Stimulated activated CD8-positive, alpha-beta memory T cell treated with anti-CD3 and anti-CD28 coated beads, Interleukin-7, amount 100 ng/mL, for 4 hours (primary cell): ENCODE measurements around the gene ATP8B4.

Experiments used
- DNase-seq, 2 donors: peaks; one replicate each; pipeline ENCODE4 v3.0.0-alpha.2; 2020; ENCODE audit warnings: low read depth in 2 of 2

The ATP8B4 gene

DNA sequence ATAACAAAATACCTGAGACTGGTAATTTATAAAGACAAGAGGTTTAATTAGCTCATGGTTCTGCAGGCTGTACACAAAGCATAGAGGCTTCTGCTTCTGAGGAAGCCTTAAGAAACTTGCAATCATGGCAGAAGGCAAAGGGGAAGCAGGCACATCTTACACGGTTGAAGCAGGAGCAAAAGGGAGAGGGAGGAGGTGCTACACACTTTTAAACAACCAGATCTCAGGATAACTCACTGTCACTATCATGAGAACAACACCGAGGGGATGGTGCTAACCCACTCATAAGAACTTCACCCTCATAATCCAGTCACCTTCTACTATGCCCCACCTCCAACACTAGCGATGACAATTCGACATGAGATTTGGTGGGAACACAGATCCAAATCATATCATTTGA is 54.4 kb downstream of the ATP8B4 start:
- DNase-seq: no peak

DNA sequence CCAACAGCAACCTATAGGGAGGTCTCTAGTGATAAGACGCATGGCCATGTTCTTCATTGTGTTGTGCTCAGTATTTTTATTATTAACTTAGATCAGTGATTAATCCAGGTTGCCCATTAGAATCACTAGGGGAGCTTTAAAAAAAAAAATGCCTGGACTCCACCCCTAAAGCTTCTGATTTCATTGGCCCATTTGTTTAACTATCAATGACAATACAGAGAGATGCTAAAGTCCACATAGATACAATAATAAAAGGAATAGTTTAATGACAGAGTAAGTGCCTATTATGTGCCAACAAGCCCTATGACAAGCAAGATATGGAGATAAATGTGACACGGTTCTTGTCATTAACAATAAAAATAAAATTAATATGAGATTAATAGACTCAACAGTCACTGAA is 55.8 kb downstream of the ATP8B4 start:
- DNase-seq: no peak

DNA sequence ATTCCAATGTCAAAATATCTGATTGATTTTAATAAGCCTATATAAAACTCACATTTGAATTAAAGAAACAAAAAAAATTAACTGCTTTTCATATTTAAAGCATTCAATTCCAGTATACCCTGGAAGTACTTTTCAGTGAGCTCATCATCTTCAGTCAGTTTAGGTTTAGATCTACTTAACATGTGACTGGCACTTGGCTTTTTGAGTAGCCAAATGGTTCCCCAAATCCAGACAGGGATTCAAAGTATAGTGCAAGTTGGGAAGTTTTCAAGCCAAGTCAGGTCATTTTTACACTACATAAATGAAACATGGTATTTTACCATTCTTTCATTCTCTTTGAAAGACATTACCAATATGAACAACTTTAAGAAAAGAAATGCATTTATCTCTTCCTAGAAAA is 57.5 kb downstream of the ATP8B4 start:
- no peak for DNase-seq

DNA sequence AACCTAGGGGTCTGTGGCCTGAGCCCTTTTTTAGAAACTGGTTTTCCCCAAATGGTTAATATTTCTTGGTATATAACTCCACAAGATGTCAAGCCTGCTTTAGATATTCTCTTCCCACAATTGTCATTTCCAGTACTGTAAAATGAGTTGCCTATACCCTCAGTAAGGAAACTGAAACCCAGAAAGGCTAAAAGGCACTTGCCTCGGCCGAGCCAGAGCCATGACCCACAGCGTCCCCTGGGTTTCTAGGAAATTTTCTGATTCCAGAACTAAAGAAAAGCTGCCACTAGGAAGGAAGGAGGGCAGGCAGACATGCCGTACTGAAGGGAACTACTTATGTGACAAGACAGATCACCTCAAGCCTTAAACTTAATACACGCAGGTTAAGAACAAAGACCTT is 59.1 kb downstream of the ATP8B4 start:
- DNase-seq: no peak

DNA sequence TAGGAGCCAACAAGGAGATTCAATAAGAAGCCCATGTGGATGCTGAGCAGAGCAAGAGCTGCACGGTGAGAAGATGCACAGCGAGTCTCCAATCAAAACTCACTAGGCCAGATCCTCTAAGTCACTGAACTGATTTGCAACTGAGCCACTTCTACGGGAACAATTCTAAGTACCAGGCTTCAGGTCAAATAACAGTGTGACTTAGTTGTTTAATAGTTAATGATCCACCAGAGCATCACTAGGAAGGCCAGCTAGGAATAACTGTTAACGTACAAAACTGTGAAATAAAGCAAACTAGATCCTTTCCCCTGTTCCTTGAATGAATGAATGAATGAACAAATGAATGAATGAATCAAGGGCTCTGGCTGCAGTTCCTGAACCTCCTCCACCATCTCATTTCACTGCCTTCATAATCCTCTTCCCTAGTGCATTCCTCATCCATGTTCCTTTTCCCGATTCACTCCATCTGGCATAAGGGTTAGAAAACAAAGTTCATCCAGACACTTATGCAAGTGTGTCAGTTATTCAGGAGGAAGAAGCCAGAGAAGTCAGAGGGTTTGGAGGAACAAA is 59.7 kb downstream of the ATP8B4 start:
- DNase-seq: no peak

DNA sequence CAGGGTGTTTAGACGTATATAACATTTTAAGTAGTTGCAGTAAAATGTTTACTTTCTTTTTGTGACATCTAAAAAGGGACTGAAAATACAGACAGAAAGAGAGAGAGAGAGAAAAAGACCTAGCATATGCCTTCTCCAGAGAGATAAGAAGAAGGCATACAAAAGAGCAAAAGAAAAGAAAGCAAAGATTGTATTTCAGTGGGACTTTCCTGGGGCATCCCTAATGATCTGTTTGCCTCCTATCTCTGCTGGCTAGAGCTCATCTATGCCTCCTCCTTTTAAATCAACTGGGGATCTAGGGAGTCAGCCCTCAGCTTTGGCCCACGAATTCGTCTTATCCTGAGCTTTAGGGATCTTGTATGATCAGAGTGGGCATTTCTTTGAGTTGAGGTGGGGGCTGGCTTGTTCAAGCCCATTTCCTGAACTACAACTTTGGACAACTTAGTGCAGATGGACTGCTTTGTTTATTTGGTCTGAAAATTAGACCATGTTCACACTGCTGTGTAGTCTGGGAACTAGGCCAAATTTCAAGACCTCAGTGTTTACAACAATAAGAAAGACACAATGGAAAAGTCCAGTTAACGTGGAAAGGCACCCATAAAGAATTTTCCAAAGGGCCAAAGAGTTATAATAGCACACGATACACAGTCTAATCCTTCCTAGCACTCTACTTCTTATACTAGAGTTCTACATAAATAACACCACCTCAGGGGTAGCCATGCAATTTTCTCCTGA is 61.0 kb downstream of the ATP8B4 start:
- DNase-seq: no peak

DNA sequence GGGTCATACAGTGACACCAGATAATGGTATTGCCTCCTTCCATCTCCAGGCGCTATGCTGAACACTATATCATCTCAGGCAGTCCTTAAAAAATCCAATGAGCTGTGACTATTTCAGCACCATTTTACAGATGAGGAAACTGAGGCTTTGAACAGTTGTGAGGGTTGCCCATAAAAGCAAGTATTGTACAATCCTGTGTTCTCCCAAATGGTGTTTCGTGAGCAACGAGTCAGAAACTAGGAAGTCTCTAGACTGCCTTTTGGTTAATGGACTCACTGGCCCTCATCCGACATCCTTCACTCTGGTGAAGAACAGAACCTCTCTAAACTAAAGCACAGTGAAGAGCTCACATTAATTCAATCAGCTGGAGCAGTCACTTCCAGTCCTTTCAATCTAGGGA is 61.8 kb downstream of the ATP8B4 start:
- DNase-seq: no peak

DNA sequence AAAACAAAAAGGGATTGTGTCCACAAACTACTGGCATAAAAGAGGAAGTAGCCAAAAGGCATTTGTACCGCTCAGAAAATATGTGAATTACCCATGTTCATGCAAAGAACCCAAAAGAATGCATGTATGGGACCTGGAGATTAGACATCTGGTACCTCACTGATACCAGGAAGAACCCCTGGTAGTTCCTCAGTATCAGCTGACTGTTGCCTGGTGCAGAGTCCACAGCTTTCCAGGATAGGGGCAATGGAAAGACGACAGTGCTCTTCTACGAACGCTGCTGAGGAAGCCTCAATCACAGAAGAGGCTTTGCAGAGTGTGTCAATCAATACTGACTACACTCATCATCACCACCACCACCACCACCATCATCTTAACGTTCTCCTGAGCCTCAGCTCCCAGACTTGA is 63.3 kb downstream of the ATP8B4 start:
- DNase-seq: no peak

DNA sequence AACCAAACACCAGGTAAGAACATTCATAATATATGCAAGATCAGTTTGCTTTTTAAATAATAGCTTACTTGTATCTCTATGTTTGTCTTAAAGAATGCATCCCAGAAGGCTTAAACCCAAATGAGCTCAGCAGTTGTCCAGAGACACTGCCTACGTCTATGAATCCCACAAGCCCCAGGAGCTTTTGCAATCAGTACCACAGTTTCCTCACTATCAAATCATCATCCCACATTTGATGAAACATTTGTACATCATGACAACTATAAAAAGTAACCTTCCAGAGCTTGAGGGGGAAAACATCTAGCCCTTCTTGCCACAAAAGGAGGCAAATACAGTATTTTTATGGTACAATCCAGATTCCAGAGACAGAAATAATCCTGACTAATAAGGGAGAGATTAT is 63.7 kb downstream of the ATP8B4 start:
- no peak for DNase-seq

DNA sequence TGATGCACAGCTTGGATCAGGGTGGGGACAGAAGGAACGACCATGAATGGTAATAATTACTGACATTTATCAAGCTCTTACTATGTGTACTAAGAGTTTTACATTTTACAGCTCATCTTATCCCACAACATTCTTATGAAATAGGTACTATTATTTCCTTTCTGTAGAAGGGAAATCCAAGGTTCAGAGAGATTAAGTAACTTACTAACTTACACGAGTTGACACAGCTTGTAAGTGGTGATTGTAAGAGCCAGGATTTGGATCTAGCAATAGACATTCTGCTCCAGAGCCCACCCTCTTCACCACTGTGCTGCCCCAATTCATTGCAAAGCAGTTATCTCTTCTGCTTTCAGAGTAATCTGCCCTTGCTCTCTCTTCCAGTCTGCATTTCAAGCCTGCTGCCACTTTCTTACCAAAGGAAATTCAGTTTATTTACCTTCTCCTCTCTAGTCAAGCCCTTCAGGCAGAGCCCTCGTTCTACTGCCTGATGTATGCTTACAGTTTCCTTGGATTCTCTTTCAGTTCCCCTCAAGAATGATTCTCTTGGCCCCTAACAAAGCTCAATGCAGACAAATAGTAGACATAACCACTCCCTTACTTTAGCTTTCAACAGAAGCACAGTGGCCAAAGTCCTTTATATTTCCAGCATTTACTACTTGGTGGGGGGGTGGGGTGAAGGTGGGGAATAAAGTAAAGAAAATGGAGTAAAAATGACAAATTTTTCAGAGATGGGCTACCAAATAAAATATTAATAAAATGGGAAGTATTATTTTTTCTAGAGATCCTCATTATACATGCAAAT is 65.8 kb downstream of the ATP8B4 start:
- no peak for DNase-seq

DNA sequence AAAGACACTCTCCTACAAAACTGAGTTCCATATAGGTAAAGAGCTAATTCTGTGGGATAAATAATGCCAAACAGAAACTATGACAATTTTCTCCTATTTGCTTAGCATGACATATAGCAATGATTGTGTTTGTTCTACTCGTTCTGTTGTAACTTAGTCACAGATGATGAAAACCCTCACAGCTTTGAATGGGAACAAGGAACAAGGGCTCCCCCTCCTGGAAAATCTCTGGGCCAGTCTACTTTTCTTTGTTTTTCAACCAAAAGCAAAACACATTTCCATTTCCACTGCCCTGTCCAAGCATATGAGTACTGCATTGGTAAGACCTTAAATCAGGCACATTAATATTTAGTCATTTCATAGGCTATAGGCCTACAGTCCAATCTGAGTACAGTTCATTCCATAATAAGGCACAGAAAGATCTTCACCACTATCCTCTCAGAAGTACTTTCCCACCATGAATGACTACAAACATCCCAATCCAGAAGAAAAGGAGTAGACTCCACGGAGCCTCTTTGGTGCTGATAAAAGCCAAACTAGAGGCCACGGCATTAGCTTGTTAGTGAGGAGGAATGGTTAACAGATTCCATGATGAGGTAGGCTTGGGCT is 67.1 kb downstream of the ATP8B4 start:
- no peak for DNase-seq

DNA sequence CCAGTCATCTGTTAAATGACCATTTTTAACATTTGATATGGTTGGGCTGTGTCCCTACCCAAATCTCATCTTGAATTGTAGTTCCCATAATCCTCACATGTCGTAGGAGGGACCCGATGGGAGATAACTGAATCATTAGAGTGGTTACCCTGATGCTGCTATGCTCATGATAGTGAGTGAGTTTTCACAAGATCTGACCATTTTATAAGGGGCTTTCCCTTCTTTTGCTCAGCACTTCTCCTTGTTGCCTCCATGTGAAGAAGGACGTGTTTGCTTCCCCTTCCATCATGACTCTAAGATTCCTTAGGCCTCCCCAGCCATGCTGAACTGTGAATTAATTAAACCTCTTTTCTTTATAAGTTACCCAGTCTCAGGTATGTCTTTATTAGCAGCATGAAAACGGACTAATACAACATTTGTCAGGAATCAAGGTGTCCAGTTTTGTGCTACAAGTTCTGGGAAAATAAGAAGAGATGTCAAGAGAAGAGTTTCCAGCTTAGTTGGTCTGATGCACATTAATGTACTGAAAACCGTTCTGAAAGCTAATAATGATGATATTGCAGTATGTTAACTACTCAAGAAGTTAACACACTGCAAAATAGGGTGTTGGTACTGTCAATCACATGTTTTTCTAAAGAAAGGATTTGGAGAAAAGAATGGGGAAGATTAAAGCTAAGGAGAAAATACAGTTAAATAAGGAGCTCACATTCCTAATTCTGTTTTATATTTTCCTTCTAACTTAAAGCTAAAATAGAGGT is 67.9 kb downstream of the ATP8B4 start:
- DNase-seq: no peak

DNA sequence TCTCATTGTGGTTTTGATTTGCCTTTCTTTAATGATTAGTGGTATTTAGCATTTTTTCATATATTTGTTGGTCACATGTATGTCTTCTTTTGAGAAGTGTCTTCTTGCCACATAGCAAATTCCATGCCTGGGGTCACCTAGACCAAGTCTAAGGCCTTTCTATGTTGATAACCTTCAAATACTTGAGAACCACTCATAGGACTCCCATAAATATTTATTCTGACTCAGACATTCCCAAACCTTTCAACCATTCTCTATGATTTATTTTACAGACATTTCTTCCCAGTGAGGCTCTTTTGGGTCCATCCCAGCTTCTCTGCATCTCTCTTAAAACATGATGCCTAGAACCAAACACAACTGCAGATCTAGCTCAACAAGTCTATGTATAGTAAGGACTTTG is 69.2 kb downstream of the ATP8B4 start:
- DNase-seq: no peak

DNA sequence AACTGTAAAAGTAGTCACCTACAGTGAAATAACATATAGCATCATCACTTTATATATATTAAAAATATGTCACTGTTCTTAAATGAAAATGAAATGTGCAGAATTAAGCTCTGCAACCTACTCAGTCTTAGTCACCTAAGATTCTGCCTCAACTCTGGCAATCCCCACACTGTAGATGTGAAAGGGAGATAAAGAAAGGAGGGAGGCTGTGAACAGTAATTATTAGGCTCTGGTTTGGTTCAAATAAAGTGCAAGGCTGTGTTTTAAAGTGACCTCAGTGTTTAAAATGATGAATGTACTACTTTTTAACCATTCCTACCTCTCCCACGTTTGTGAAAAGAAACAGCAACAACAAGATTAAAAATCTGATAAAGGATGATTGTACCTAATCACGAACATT is 72.2 kb downstream of the ATP8B4 start:
- DNase-seq: no peak

DNA sequence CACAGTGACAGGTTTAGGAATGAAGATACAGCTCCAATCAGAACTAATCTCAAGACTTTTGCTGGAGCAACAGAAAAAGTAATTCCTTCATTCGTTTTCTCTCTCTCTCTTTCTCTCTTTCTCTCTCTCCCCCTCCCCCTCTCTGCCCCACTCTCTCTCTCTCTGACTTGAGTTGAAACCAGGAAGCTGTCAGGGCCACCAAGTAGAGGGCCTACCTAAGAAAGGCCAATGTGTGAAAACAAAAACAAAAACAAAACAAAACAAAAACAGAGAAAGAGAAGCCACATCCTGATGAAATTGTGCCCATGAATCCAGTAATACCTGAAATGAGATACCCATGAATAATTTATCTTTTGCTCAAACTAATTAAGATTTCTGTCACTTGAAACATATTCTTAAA is 72.9 kb downstream of the ATP8B4 start:
- DNase-seq: no peak

DNA sequence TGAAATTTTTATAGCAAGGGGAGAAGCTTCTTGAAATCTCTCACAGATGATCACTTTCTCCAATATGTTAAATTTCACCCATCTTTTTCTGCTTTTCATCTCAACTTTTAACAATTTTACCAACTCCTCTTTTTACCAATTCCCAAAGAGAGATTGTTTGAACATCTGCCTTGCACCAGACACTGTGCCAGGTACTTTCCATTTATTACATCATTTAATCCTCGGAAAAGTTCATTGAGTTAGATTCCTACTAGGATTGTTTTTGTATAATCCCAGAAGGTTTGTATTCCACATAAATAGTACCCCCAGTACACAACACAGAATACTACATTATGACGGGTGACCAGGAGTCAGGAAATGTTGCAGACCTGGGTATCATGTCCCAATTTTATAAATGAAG is 74.1 kb downstream of the ATP8B4 start:
- no peak for DNase-seq

DNA sequence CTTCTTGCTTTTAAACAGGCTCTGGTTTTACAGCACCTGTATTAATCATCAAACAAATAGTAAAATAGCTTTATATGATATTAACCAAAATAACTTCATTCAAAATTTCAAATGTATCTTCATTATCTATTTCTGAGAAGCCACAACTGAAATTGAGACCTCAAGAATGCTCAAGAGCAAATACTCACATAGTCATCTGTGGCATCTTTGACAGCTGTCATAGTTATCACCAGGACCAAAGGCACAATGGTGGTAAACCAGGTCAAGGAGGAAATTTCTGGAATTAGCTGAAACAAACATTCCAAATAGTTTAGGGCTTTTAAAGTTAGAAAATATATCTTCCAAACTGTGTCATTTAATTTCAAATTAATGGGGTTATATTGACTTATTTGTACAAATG is 74.6 kb downstream of the ATP8B4 start:
- no peak for DNase-seq

DNA sequence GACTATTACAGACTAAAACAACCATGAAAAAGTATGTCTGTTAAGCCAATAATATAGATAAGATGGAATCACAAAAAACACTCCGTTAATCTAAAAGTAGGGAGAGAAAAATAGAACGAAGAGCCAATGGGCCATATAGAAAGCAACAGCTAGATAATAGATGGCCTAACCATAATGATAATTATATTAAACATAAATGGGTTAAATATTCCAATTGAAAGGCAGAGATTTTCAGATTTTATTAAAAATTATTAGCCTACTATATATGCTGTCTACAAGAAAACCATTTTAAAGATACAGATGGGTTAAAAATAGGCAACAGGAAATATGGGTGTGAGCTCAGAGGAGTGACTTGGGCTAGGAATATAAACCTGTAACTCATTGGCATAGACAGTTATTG is 76.3 kb downstream of the ATP8B4 start:
- DNase-seq: no peak

DNA sequence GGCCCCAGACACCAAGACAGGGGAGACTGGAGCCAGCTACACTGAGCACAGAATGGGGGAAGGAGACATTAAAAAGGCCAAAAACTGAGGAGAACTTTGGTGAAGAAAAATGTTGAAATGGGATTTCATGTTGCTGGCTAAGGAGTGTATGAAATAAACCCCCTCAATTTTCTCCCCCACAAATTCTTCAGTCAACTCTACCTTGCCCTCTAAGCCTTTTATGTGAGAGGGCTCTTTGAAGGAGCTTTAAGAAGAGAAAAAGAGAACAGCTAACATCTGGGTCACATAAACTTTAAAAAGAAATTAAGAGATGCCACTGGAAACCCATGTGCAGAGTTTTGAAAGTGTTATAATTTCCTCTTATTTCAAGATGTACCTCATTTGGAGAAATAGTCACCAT is 88.6 kb downstream of the ATP8B4 start:
- DNase-seq: no peak

DNA sequence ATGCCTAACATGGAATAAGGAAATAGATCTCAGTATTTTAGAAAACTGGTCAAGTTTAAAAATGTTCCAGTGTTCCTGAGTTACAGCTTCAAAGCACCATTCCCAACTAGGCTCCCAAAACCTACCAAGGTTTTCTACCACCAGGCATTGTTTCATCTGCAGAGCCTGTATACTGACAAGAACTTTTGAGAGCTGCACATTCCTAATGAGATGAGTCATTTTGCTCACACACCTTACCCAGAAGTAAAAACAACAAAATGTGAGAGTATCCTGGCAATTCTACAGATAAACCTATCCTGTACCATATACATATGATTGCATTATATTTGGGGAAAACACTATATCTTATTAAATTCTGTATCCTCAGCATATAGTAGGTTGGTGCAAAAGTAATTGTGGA is 90.7 kb downstream of the ATP8B4 start:
- no peak for DNase-seq

DNA sequence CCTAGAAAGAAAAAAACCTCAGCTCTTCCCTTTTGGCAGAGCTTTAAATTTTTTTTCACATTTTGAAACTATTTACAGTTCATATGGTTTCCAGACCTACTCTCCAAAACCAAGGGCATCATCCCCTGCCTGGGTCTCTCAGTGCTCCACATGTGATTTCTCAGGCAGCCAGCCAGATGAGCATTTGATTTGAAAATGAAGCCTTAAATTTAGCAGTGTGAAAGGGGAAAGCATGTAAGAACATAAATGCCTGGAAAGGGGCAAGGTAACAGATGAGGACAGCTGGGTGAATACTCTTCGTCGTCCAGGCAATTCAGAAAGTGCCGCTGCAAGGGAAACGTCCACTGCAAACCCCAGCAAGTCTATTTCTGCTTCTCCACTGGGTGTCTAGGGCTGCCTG is 94.8 kb downstream of the ATP8B4 start:
- DNase-seq: no peak

DNA sequence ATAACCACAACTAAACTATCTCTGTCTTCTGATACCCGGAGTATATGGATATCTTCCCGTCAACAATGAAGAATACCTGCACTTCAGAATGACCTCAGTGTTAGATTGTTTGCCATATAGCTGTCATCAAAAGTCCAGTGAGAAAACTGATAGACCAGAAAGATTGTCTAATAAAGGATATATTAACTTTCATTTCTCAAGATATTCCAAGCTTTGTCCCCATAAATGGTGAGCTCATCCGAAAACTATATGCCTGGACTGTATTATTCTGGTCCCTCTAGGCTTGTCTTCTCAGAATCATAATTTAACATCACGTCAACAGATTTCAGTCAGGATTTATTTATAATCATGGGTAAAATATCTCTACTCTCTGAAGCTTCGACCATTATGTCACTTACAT is 100.5 kb downstream of the ATP8B4 start:
- DNase-seq: no peak
